Fibroblast of lung (primary cell): ENCODE data around the gene ERICH6.

Experiments used
- EZH2 ChIP-seq: IDR thresholded peaks from 2 replicates; pipeline ENCODE4 v1.5.1; 2012; ENCODE audit warnings: low read length, control low read depth, mild to moderate bottlenecking; ENCODE audit errors: missing control alignments
- TF ChIP-seq, protein P1 (sequence below), 2 donors: IDR thresholded peaks in 1 of 2; conservative IDR thresholded peaks in 1 of 2; 1 replicate in 1 of 2; 2 replicates in 1 of 2; pipeline ENCODE4 v1.5.1; 2011 to 2012; ENCODE audit warnings: low read length in 2 of 2, control low read depth in 1 of 2, inconsistent platforms in 1 of 2, low read depth in 1 of 2, mild to moderate bottlenecking in 1 of 2

GRCh38 chr3:150748684-150749047 lies 44.9 kb upstream of the ERICH6 start:
- TF ChIP-seq, protein P1, sequence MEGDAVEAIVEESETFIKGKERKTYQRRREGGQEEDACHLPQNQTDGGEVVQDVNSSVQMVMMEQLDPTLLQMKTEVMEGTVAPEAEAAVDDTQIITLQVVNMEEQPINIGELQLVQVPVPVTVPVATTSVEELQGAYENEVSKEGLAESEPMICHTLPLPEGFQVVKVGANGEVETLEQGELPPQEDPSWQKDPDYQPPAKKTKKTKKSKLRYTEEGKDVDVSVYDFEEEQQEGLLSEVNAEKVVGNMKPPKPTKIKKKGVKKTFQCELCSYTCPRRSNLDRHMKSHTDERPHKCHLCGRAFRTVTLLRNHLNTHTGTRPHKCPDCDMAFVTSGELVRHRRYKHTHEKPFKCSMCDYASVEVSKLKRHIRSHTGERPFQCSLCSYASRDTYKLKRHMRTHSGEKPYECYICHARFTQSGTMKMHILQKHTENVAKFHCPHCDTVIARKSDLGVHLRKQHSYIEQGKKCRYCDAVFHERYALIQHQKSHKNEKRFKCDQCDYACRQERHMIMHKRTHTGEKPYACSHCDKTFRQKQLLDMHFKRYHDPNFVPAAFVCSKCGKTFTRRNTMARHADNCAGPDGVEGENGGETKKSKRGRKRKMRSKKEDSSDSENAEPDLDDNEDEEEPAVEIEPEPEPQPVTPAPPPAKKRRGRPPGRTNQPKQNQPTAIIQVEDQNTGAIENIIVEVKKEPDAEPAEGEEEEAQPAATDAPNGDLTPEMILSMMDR (conservative IDR thresholded peaks at IDR 0.05 in 1 of 2, IDR thresholded peaks at IDR 0.05 in 1 of 2; ENCODE audit: low read depth in 1 of 2, low read length in 2 of 2), result no peak
- no peak for TF ChIP-seq EZH2
